Measurements from ENCODE around the gene UGT1A5. TPM values are rescaled to one million over a fixed set of nuclear protein-coding genes. Genes with fewer than 3 reads are reported as not detected.

UGT1A5 gene
- total RNA-seq, 1 donor from 2014 or later, result not detected

GRCh38 chr2:233807966-233808935, 95.5 kb downstream of the UGT1A5 start:
- no peak for DNase-seq (ENCODE audit: low spot score)

- no peak for DNase-seq (ENCODE audit: low spot score)
Observed at GRCh38 chr2:233810385-233810784, 97.7 kb downstream of the UGT1A5 start.

GRCh38 chr2:233811087-233811486, 98.4 kb downstream of the UGT1A5 start:
- DNase-seq (ENCODE audit: low spot score), result no peak

GRCh38 chr2:233811732-233812131, 99.0 kb downstream of the UGT1A5 start:
- no peak for DNase-seq (ENCODE audit: low spot score)

GRCh38 chr2:233813236-233814055, 100.7 kb downstream of the UGT1A5 start:
- no peak for DNase-seq (ENCODE audit: low spot score)

- no peak for DNase-seq (ENCODE audit: low spot score)
Observed at GRCh38 chr2:233814056-233814835, 101.5 kb downstream of the UGT1A5 start.

- no peak for DNase-seq (ENCODE audit: low spot score)
Observed at GRCh38 chr2:233815861-233816260, 103.2 kb downstream of the UGT1A5 start.

GRCh38 chr2:233816334-233816733, 103.6 kb downstream of the UGT1A5 start:
- DNase-seq (ENCODE audit: low spot score), result no peak

GRCh38 chr2:233816771-233817170, 104.1 kb downstream of the UGT1A5 start:
- peak; percentile 55 for DNase-seq (ENCODE audit: low spot score)

GRCh38 chr2:233817361-233817911, 104.7 kb downstream of the UGT1A5 start:
- DNase-seq (ENCODE audit: low spot score), result peak; percentile 52

- no peak for DNase-seq (ENCODE audit: low spot score)
Observed at GRCh38 chr2:233817995-233818638, 105.4 kb downstream of the UGT1A5 start.

GRCh38 chr2:233818639-233819621, 106.2 kb downstream of the UGT1A5 start:
- no peak for DNase-seq (ENCODE audit: low spot score)

- no peak for DNase-seq (ENCODE audit: low spot score)
Observed at GRCh38 chr2:233819884-233820773, 107.4 kb downstream of the UGT1A5 start.

GRCh38 chr2:233820774-233821105, 108.0 kb downstream of the UGT1A5 start:
- DNase-seq (ENCODE audit: low spot score), result no peak

- no peak for DNase-seq (ENCODE audit: low spot score)
Observed at GRCh38 chr2:233821196-233821595, 108.5 kb downstream of the UGT1A5 start.

GRCh38 chr2:233821709-233822100, 109.0 kb downstream of the UGT1A5 start:
- DNase-seq (ENCODE audit: low spot score), result no peak

- no peak for DNase-seq (ENCODE audit: low spot score)
Observed at GRCh38 chr2:233822101-233822771, 109.5 kb downstream of the UGT1A5 start.

All from umbilical cord (tissue), 2 donors.